HG02973 (cell line): Measurements from ENCODE around the gene SLITRK1.

ENCODE experiments used
- ATAC-seq: cut with Tn5 transposase; IDR thresholded peaks from one replicate; pipeline ENCODE4 v1.9.1; 2021; ENCODE audit warnings: moderate library complexity; ENCODE audit not compliant: unreplicated experiment

SLITRK1 gene

GRCh38 chr13:83876546-83876945 is 5.7 kb downstream of the SLITRK1 start:
- no peak for ATAC-seq

- no peak for ATAC-seq
Measured at GRCh38 chr13:83867708-83868107, 14.6 kb downstream of the SLITRK1 start.

GRCh38 chr13:83865161-83866137 is 16.8 kb downstream of the SLITRK1 start:
- no peak for ATAC-seq

- ATAC-seq = no peak
Measured at GRCh38 chr13:83853771-83854170, 28.5 kb downstream of the SLITRK1 start.

GRCh38 chr13:83845106-83845505 is 37.2 kb downstream of the SLITRK1 start:
- ATAC-seq = no peak

- ATAC-seq = no peak
Measured at GRCh38 chr13:83839146-83839545, 43.1 kb downstream of the SLITRK1 start.

- no peak for ATAC-seq
Measured at GRCh38 chr13:83831796-83832195, 50.5 kb downstream of the SLITRK1 start.

- ATAC-seq = no peak
Measured at GRCh38 chr13:83829810-83830209, 52.5 kb downstream of the SLITRK1 start.

GRCh38 chr13:83827338-83827737 is 54.9 kb downstream of the SLITRK1 start:
- ATAC-seq = no peak
